GM12874 (cell line): ENCODE results near the gene NIPAL4.

Experiments used
- CTCF ChIP-seq: IDR thresholded peaks from 2 replicates; pipeline ENCODE4 v1.5.1; 2011; ENCODE audit warnings: low read depth, mild to moderate bottlenecking, control low read depth, low read length, moderate library complexity; ENCODE audit not compliant: insufficient read depth

NIPAL4 gene

GRCh38 chr5:157446412-157446935 lies 13.5 kb upstream of the NIPAL4 start:
- no peak for TF ChIP-seq CTCF

GRCh38 chr5:157447201-157447637 lies 12.8 kb upstream of the NIPAL4 start:
- TF ChIP-seq CTCF = no peak

GRCh38 chr5:157449011-157449723 lies 10.8 kb upstream of the NIPAL4 start:
- TF ChIP-seq CTCF = no peak

GRCh38 chr5:157450024-157450423 lies 10.0 kb upstream of the NIPAL4 start:
- no peak for TF ChIP-seq CTCF

- no peak for TF ChIP-seq CTCF
These were observed 8.2 kb upstream of the NIPAL4 start for GRCh38 chr5:157451806-157452205.

GRCh38 chr5:157454273-157454672 lies 5.7 kb upstream of the NIPAL4 start:
- no peak for TF ChIP-seq CTCF

GRCh38 chr5:157455057-157455456 lies 5.0 kb upstream of the NIPAL4 start:
- TF ChIP-seq CTCF = no peak
